ENCODE results near the gene KRT37. TPM values are rescaled to one million over a fixed set of nuclear protein-coding genes. Genes with fewer than 3 reads are reported as not detected.

The KRT37 gene
- total RNA-seq, 1 experiment from 2014 or later, result not detected

GRCh38 chr17:41442739-41443138, 18.4 kb upstream of the KRT37 start:
- H3K36me3 ChIP-seq (ENCODE audit: control insufficient read depth, insufficient read depth, low read length), result no peaks in the 10 kb centered on the region
- H3K27me3 ChIP-seq (ENCODE audit: control insufficient read depth, insufficient read depth, low read length), result no peaks in the 10 kb centered on the region
- intact Hi-C loops (cut with micrococcal nuclease; ENCODE audit: unreplicated experiment), result loop anchor here (10.0 kb wide), 1 partner anchor 58 kb away; the partner anchor contains the start of gene KRT34
- no peak overlapping the region for H3K4me3 ChIP-seq (ENCODE audit: low read depth in 2 of 2, low read length in 2 of 2)
- H3K27ac ChIP-seq (ENCODE audit: low read length), result no peak overlapping the region
- in situ Hi-C loops (cut with HindIII; ENCODE audit: low pct_unique_long_range_greater_than_20kb, low sequenced_read_pairs), result no loop called here
- no TSS peak for BruUV-seq (replicated peaks)
- DNase-seq (ENCODE audit: low read depth, low spot score) (no peak), ATAC-seq (no peak)
- H3K9me3 ChIP-seq (ENCODE audit: control insufficient read depth, insufficient read depth, low read depth, low read length), result no peaks in the 10 kb centered on the region
- TF ChIP-seq, protein P1, sequence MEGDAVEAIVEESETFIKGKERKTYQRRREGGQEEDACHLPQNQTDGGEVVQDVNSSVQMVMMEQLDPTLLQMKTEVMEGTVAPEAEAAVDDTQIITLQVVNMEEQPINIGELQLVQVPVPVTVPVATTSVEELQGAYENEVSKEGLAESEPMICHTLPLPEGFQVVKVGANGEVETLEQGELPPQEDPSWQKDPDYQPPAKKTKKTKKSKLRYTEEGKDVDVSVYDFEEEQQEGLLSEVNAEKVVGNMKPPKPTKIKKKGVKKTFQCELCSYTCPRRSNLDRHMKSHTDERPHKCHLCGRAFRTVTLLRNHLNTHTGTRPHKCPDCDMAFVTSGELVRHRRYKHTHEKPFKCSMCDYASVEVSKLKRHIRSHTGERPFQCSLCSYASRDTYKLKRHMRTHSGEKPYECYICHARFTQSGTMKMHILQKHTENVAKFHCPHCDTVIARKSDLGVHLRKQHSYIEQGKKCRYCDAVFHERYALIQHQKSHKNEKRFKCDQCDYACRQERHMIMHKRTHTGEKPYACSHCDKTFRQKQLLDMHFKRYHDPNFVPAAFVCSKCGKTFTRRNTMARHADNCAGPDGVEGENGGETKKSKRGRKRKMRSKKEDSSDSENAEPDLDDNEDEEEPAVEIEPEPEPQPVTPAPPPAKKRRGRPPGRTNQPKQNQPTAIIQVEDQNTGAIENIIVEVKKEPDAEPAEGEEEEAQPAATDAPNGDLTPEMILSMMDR (IDR thresholded peaks at IDR 0.05), result no peak
- no peak for TF ChIP-seq REST (IDR thresholded peaks at IDR 0.05; ENCODE audit: insufficient read depth in 1 of 2, low read depth in 2 of 2, low read length in 1 of 2)
- no peak for TF ChIP-seq SIN3A (IDR thresholded peaks at IDR 0.05; ENCODE audit: borderline replicate concordance, insufficient read depth, low read depth, low read length)
- TF ChIP-seq POLR2AphosphoS5 (IDR thresholded peaks at IDR 0.05; ENCODE audit: low read depth, low read length), result no peak
- TF ChIP-seq TCF7L2 (IDR thresholded peaks at IDR 0.05; ENCODE audit: low read depth, low read length), result no peak
- POLR2A ChIA-PET, result no interaction called here
- CTCF ChIA-PET, result no interaction called here
- H3K4me1 ChIP-seq (ENCODE audit: control insufficient read depth, insufficient read depth, low read length), result no peaks in the 10 kb centered on the region

DNA sequence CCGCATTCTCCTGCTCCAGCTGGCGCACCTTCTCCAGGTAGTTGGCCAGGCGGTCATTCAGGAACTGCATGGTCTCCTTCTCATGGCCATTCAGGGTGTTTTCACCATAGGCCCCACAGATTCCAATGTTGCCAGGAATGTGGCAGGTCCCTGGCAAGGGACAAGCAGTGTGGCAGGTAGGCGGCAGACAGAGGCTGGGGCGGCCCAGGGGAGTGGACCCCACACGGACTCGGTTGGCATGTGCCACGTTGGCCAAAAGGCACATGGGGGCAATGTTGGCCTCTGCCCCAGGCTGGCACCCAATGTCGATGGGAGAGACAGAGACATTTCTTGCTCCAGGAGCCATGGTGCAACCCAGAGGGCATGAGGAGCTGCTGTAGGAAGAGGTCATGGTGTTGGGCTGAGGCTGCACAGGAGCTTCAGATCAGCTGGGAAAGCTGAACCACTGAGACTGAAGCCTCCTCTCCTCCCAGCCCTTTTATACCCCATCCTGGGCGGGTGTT, 16.2 kb upstream of the KRT37 start, which contains the start of gene KRT38:
Gene KRT38 (minus strand): TSS at position 453 of the 503 bp plus-strand sequence. CDS start 62 bp downstream, at position 391.
- H3K36me3 ChIP-seq (ENCODE audit: control insufficient read depth, insufficient read depth, low read length), result no peaks in the 10 kb centered on the region
- no peaks in the 10 kb centered on the region for H3K27me3 ChIP-seq (ENCODE audit: control insufficient read depth, insufficient read depth, low read length)
- DNase-seq (ENCODE audit: low read depth, low spot score), result no peak
- H3K9me3 ChIP-seq (ENCODE audit: control insufficient read depth, insufficient read depth, low read depth, low read length), result no peaks in the 10 kb centered on the region
- no peaks in the 10 kb centered on the region for H3K4me1 ChIP-seq (ENCODE audit: control insufficient read depth, insufficient read depth, low read length)
- H3K27ac ChIP-seq (ENCODE audit: low read length), result no peak within 1 kb of the TSS
- no TSS peak for BruUV-seq (replicated peaks)
- ATAC-seq, result no peak
- POLR2A ChIA-PET, result no interaction called here
- in situ Hi-C loops (cut with HindIII; ENCODE audit: low pct_unique_long_range_greater_than_20kb, low sequenced_read_pairs) (no loop called here), intact Hi-C loops (cut with micrococcal nuclease; ENCODE audit: unreplicated experiment) (loop anchor here (10.0 kb wide), 1 partner anchor 56 kb away; the partner anchor contains the start of gene KRT34)
- TF ChIP-seq TCF7L2 (IDR thresholded peaks at IDR 0.05; ENCODE audit: low read depth, low read length), result no peak
- TF ChIP-seq, protein P1 (IDR thresholded peaks at IDR 0.05), result no peak
- no peak within 1 kb of the TSS for H3K4me3 ChIP-seq (ENCODE audit: low read depth in 2 of 2, low read length in 2 of 2)
- CTCF ChIA-PET, result no interaction called here
